SHP77 (cell line): ENCODE measurements around the gene INSM1.
A peak's percentile ranks its signal among the peaks of the same experiment; 100 is the strongest.

ENCODE experiments used
- DNase-seq, 2 experiments: peaks; one replicate each; lab custom pipeline; 2025; lab: John Stamatoyannopoulos, UW

The INSM1 gene

DNA sequence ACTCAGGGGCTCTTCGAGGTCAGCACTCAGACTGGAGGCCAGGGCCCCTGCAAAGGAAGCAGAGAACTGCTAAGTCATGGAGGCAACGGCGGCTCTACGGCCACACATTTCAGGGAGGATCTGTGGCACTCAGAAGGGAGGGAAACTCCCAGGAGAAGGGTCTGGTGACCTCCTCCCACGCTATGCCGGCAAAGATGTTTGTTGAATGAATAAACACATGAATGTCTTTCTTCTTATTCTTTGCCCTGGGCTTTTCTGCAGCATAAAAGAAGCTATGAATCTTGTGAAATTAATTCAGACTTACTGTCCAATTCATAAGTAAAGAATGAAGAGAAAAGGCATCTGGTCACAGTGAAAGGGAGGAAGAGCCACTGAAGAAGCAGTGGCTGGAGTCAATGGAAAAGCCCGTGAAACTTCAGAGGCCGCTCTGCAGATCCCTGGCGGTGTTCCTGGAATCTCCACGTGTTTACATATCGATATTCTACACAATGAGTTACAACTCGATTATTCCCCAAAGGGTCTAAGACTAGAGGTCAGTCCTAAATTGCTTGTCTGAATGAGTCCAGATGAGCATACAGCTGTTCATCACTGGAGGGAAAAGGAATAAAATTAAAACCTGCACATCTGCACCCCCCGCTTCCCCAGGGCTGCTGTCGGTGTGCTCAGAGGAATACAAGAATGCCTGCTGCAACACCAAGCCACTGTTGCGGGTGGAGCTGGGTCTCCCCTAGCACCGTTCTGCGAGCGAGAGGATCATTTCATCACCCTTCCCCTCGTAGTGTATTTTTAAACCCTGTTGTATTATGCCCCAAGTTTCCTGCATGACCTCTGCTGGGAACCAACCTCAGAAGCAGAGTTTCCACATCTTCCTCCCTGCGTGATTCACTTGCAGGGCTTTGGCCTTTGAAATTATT is 25.6 kb downstream of the INSM1 start:
- no peak for DNase-seq

DNA sequence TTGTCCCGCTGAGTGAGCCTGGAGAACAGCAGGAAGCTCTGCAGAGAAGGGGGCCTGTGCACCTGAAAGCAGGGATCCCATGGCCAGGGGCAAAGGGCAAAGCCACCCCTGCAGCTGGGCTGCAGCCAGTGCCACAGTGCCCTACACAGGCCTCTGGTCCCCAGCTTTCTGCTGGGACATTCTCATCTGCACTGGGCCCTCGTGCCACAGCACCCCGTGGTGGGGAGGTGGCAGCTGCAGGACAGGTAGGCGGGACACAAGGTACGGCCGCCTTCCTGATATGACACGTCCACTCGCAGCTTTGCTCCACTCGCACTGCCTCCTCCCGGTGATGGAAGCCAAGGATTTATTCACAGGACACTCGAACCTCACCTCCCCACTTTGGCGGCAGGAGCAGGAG is 27.2 kb downstream of the INSM1 start:
- DNase-seq, result no peak

DNA sequence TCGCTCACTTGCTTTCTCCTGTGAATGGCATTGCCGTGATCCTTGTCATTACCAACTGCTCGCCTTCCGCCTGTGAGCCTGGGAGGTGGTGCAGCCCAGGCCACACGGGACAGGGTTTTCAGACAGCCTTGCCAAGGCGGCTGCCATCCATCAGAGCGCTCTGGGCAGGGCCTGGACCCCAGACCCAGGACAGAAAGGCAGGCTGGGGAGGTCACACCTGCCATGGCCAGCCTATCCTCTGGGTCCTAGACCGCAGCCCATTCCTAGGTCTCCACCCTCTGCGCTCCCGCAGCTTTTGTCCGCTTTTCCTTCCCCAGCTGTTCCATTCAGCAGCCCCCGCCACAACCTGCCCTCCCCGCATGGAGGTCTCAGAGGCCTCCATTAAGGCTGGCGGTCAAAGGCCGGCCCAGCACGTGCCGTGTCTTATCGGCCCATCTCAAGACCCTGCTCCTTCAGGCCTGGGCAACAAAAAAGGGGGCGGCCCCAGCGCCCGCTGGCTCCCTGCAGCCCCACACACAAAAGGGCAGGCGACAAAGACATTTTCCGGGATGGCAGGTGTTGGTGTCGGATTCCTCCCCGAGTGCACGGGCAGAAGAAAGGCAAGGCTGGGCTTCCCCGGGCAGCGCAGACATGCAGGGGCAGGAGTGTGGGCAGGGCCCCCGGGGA is 28.1 kb downstream of the INSM1 start:
- peak; percentile 87 to 88 for DNase-seq

DNA sequence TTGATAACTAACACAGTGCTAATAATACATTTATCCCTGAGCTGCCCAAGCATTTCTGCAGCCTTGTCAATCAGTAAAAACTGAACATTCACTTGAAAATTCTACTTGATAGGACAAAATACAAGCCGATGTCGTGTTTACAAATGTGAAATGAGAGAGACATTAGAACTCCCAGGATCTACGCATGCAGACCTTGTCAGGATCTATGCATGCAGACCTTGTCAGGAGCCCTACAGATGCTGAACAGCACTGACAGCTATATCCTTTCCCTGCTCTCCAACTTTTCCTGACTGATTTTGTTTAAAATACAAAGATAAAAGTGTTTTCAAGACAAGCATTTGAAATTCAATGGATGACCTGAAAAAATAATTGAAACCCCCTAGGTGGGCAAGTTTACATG is 28.9 kb downstream of the INSM1 start:
- peak in 1 of 2 experiments; percentile 18 for DNase-seq

DNA sequence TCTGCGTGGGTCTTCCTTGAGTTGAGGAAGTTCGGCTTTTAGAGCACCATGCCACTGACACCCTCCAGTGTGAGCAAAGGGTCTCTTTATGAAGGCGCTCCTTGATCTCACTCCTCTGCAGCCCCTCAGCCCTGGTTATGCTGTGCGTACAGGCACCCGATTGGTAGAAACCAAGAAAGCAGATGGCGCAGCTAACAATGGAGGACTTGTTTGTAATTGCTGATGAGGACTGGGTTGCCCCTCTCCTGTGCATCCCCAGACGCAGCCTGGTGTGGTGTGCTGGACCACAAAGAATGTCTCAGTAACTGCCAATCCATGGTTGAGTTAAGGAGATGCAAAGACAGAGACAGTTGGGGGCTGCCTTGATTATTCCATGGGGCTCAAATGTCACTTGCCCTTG is 30.2 kb downstream of the INSM1 start:
- DNase-seq, result no peak

DNA sequence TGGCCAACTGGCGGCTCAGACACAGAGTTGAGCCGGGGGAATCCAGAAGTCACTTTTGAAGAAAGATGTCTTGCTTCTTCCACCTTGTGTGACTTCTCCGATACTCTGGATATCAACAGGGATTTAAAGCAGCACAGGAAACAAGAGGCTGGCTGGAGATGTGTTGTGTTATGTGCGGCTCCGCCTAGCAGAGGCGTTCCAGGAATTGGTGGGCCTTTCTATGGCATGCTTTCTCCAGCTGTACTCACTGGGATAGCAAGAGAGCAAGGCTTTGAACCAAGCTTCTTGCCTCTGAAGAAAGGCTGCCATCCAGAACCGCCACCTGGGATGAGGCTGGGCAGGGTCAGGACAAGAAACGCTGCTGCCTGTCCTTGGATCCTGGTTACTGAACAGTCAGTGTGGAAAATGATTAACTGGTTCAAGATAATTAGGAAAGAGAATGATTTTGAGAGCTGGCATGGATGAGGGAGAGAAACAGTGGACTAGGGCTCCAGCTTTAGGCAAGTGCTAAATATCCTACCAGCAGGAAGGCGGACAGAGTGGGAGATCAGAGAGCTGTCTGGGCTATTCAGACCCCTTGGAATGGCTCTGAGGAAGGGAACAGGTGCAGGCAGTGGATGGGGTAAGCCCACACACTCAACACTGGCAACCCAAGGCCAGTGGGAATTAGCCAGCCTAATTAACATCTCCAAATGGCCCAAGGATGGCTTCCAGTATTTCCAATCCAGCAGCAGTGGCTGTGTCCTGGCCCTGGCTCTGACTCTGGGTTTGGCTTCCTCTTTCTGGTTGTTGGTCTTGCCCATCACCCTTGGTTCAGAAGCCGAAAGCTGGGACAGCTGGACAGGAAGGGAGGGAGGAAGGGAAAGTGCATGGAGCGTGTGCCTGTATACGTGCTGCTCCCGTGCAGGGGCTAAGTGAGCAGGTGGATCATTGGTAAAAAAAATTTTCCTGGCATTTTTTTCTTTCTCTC is 31.9 kb downstream of the INSM1 start:
- no peak for DNase-seq

DNA sequence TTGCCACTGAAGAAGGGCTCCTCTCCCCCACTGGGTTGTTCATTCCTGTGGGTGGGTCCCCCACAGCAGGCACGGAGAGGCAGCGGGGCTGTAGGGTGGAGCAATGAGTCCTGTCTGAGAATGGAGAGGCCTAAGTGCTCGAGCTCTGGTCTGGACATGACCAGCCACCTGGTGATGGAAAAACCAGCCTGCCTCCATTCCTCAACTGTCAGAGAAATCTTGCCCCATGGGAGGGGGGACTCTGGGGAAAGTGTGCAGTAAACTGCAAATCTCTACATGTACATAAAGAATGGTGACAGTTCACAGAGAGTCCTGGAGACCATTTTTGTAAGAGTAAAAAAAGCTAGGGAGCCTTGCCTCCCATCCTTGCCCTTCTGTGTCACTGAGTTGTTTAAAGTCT is 34.1 kb downstream of the INSM1 start:
- no peak for DNase-seq

DNA sequence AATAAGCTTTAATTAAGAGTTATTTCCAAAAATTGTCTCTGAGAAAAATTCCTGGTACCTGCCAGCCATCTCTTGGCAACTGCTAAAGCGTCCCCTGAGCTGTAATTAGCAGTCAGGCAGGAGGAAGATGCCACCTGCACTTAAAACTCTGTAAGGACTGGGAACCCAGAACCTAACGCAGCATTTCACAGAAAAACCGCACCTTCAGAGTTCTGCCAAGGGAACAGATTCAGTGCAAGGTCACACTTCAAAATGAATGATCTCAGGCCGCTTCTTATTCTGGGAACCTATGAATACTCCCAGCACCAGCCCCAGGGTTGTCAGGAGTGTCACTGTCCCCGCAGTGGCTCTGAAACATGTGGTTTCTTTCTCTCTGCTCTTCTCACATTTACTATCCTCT is 36.7 kb downstream of the INSM1 start:
- no peak for DNase-seq

DNA sequence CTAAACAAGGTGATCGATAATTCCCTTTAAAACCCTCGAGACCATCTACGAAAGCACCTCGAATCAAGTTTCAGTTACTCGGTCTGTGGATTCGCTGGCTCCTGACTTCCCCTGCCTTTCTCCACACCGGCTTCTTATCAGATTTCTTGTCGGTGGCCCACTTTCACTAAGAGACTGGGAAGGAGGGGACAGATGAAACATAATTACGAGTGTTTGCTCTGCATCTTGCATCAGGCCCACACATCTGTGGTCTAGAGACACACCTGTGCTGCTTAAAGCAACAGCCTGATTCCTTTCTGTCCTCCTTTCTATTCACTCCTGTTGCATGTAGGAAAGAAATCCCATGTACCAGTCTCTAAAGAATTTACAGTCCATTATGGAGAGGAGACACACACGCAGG is 37.7 kb downstream of the INSM1 start:
- no peak for DNase-seq

DNA sequence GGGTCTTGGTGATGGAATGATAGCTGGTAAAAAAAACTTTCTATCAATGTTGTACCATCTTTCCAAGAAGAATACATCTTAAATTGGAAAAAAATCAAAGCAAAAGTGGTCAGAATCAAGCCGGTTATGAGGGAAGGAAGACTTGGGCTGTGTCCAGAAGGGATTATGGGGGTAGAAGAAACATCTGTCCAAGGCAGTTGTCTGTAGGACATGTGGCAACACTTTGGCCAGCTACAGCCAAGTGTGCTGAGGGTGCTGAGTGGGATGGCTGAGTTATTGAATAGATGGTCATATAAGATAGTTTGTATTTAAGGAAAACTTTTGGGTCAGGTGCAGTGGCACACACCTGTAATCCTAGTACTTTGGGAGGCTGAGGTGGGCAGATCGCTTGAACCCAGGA is 38.4 kb downstream of the INSM1 start:
- DNase-seq, result no peak

DNA sequence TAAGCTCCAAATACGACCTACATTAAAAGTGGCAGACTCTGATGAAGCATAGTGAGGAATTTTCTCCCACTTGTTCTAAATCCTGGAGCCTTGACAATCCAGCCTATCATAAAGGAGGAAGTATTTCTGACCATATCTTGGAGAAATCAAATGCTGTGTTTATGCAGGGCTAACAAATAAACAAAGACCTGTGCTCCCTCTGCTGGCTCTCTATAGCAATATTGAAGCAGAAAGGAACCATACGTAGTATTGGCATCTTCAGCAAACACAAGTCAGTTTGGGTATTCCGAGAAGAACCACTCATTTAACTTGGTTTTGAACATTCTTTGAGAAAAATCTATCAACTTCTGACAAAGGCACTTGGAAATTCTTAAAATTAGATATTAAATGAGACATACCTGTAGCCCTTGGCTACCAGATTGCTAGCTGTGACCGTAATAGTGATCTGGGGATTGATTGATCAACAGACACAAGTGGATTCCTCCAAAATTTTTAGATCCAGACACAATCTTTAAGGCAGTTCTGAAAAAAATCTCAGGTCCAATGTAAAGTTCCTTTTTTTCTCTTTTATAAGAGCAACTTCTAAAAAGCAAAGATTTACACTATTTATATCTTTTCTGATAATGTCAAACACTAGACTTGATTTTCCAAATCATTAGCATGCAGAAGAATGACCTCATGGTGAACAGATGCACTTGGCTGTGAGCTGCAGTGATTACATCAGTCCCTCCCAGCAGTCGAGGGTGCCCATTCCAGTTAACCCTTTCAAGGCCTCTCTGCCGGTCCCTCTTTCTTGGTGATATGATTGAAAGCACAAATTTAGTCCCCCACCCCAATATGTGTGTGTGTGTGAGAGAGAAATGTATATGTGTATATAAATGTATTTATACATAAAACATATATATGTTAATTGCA is 40.2 kb downstream of the INSM1 start:
- DNase-seq, result peak; percentile 56 to 80

DNA sequence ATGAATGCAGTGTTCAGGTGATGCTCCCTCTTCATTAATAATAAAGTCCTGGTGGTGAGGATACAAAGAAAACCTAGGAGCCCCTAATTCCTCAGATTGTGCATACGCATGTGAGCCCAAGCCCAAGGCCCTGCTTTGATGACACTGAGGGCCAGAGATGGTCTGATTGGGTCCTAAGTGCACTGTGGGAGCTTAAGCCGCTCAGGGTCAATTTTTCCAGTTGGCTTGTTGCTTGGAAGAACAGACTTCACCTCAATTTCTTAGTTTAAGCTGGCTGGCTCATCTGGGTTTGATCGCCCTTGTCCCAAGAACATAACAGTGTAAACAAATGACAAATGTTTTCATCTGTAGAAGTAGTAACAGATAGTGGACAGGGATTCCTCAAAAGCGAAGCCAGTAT is 41.4 kb downstream of the INSM1 start:
- DNase-seq, result no peak

DNA sequence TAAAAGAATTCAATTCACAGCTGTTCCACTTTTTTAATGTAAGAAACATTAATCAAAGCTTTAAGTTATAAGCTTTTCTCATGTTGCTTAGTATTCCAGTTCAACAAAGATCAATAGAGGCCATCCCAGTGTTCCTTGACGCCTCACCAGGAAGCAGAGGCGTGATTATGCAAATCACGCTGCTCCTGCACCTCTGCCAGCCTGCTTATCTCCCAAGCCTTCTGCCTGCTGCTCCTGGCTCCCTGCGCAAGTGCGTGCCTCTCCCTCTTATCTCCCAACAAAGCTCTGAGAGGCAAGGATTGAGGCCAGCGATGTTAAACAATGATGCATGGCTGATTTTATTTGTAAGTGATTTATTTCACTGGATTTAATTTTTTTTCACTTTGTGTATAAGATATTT is 42.8 kb downstream of the INSM1 start:
- peak; percentile 88 to 95 for DNase-seq

DNA sequence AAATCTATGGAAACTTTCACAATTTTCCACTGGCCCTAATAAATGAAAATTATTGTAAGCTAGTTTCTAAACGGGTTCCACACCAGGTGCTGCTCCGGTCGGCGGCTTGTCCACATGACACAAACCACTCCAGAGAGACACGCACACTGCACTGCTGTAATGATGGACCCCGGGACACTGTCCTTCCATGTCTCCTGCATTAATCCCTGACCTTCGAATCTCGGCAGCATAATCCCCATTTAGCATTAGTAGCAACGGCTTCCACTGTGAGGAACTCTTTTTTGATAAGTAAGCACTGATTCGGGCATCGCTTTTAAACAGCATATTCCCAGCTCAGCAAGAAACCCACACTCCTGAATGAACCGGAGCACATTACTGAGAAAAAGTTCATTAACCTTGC is 43.5 kb downstream of the INSM1 start:
- DNase-seq, result peak; percentile 61 to 76

DNA sequence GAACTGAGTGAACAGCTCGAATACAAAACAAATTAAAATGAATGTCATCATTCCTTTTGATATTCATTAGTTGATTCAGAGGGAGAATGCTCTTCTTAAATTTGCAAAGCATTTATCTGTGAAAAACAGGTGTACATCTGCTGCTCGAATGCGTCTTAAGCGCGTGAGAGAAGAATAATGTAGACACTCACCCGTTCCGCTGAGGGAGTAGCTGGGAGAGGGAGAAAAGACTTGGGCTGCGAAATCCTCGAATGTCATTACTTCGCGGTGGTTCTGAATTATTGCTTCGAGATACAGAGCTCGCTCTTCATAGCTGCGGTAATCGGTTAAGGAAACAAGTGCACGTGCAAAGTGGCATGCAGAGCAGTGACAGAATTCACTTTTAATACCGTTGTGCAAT is 43.9 kb downstream of the INSM1 start:
- DNase-seq, result no peak

DNA sequence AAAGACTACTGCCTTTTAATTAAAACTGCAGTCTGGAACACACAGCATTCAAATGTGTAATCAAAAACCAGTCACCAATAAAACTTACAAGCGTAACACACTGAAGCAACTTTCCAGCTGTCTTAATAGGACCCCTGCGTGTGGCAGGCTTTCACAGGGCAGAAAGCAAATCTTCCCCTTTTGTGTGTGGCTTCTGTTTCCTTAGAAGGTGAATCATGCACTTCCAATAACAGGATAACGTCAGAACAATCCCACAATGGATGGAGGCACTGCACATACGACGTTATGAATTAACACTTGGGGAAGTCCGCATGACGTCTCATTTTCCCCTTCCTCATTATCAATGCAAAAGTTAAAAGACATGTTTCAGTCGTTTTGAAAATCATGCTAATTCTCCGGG is 44.8 kb downstream of the INSM1 start:
- DNase-seq, result no peak

DNA sequence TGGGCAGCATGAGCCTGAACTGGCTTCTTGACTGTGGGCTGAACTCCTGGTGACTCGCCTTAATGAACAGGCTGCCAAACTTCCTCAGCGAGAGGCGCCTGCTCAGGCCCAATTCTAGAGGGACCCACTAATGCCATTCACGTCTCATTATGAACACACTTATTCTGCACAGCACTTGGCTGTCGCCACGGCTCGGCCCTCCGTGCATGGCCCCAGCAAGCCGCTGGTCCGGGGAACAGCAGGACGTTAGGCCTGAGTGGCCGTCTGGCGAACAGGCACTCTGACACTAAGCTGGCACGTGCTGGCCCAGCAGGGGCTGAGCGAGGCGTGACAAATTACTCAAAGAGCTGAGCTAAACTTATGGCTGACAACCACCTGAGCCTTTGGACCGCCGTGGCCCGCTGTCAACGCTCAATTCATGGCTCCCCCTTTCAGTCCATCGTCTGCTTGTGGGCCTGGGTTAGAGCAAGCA is 45.9 kb downstream of the INSM1 start:
- DNase-seq, result no peak

DNA sequence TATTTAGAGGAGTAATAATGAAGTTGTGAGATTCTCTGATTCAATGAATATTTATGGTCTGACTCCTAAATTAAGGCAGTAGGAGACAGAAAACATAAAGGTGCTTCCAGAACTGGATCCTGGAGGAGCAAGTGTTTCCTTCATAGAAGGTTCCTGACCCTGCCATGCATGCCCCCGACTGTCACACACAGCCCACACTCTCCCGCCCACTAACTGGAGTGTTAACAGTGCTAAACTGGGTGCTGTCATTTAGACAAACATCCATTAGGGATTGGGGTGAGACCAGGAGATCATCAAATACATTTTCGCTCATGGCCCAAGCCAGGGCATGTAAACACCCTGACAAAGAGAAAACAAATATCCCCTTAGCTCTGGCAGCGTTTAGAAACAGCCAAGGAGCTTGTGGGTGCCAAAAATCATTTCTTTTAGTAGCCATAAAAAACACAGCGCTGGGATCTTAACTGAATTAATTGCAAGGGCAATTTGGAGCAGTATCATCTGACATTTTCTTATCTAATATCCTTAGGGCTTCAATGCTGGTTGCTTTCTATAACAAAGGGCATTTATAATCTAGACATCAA is 46.8 kb downstream of the INSM1 start:
- DNase-seq, result no peak

DNA sequence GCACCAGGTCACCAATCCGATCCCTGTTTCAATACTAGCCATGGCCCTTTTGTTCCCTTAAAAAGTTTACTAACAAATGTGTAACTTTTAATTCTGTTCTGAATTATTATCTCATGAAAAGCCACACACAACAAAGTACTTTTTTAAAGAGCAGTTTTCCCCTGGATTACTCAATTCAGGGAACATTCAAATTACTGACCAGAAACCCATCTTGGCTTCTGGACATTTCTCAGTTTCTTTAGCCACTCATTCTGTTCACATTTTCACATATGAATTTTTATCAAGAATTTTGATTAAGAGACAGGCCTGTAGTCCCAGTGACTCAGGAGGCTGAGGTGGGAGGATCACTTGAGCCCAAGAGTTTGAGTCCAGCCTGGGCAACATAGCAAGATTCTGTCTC is 47.4 kb downstream of the INSM1 start:
- DNase-seq, result no peak

DNA sequence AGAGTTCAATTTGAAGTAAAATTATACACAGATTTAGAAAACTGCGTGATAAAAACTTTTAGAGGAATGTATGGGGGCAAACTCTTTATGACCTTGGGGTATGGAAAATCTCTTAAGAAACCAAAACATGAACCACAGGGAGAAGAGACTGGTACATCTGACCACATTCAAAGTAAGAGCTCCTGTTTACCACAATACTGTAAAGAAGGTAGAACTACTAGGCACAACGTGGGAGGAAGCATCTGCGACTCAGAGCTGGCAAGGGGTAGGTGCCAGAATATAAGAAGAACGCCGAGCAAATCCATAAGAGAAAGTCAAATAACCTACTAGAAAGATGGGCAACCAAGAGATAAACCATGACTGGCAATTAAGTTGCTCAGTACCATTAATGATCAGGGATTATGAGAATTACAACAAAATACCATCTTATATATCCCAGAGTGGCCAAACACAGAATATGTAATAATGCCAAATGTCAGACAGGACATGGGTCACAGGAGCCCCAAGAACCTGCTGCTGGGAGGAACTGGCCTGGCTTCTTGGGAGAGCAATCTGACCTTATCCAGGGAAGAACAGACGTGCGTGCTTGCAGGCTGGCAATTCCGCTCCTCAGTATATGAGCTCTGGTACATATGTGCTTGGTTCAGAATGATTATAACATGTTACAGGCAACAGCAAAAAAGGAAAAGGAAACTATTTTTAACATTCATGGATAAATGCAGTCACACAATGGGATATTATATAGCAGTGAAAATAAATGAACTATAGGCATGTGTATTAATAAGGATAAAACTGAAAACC is 50.2 kb downstream of the INSM1 start:
- no peak for DNase-seq
